ENCODE results near the gene EPHA1. TPM values are rescaled to one million over a fixed set of nuclear protein-coding genes. Genes with fewer than 3 reads are reported as not detected.

Gene EPHA1
- polyA plus RNA-seq, 1 of the 3 experiments (the other 2 are of a cell fraction) = 0.49 TPM

DNA sequence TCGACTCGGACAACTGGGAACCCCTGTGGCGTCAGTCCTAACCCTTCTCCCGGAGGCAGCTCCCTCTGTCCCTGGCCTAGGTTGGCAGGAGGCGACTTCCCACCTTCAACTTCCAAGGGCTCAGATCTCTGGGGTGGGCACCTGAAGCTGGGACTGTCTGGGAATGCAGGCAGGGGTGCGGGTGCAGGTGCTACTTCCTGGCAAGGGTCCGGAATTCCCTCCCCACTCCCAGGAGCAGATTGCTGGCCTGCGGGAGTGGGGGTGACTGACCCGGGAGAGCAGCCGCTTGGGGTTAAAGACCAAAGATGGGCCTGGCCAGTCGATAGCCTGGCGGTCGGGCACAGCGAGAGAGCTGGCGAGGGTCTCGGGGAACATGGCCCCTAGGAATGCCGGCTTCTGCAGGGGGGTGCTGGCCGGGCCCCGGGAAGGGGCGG lies 387 bp downstream of the EPHA1 start (continued):
- no peak for TF ChIP-seq SMC3 (IDR thresholded peaks at IDR 0.05; ENCODE audit: low read depth, low read length)
- TF ChIP-seq RCOR1 (IDR thresholded peaks at IDR 0.05; ENCODE audit: low read length) = no peak
- TF ChIP-seq RAD21 (IDR thresholded peaks at IDR 0.05; ENCODE audit: low read length) = no peak
- TF ChIP-seq FOXM1 (IDR thresholded peaks at IDR 0.05; ENCODE audit: low read depth) = no peak
- no peak for TF ChIP-seq CHD2 (IDR thresholded peaks at IDR 0.05; ENCODE audit: low read length, partially characterized antibody)
- TF ChIP-seq TCF12 (IDR thresholded peaks at IDR 0.05) = no peak
- TF ChIP-seq RXRA (IDR thresholded peaks at IDR 0.05; ENCODE audit: borderline replicate concordance, low read depth) = no peak
- TF ChIP-seq GABPA (IDR thresholded peaks at IDR 0.05; ENCODE audit: low read depth) = no peak

DNA sequence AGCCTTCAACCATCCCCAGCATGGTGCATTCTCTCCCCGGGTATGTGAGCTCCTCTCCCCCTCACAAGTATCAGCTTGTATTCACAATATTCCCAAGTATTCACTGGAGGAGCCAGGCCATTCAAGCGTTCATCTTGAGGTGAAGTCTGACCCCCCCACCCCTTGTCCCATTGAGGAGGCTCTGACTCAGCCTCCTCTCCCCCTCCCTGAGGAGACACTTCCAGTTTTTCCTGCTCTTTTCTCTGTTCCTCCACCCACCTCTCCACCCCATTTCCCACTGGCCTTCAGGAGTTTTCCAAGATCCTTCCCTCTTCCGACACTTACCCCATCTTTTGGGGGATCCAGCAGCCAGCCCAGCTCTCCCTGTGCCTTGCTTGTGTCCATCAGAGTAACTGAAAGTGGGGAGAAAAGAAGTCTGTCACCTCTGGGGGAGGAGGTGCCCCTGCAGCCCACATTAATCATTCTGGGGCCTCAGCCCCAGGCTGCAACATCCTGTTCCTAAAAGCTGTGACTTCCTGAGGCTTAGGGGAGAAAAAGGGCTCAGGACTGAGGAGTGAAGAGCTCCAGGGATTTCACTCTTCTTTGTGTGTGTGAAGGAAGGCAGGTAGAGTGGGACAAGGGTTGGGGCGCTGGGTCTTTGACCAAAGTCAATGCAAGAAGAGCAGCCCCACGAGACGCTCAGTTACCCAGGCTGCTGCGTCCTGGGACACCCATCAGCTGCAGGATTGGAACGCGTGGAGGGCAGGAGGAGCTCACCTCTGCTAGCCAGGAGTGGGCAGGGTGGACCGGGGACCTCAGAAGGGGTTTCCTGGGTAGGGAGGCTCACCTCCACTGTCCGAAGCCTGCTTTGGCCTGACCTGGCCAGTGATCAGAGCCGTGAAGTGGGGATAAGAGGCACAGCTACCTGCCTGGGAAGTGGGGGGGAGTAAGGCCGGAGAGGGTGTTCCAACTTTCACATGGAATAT lies 1.1 kb downstream of the EPHA1 start:
- H3F3A ChIP-seq (replicated peaks; ENCODE audit: insufficient read depth) = no peaks in the 10 kb centered on the region
- no peak overlapping the region for H3K4me3 ChIP-seq (ENCODE audit: low read depth in 2 of 2, low read length in 1 of 2)
- H4K20me1 ChIP-seq (ENCODE audit: insufficient read depth) = no peaks in the 10 kb centered on the region
- no peak overlapping the region for H3K27ac ChIP-seq (ENCODE audit: low read depth in 2 of 2, low read length in 1 of 2)
- no peak overlapping the region; the same call in 1 of the 2 replicates for H3K9ac ChIP-seq
- peak overlapping the region; percentile 61 for H3K4me2 ChIP-seq
- H3K27me3 ChIP-seq (ENCODE audit: insufficient read depth) = no peaks in the 10 kb centered on the region
- 83% methylated on average over 12 of the region's 13 CpGs for WGBS (ENCODE audit: low lambda C conversion rate)
- H3K36me3 ChIP-seq (replicated peaks in 1 of 2; ENCODE audit: control insufficient read depth in 1 of 2, insufficient read depth in 2 of 2, low read length in 1 of 2) = no peaks in the 10 kb centered on the region
- peaks cover 4 to 23% of the 10 kb centered on the region in 2 experiments; a peak in 3 of 4 replicates for H3K4me1 ChIP-seq (ENCODE audit: control insufficient read depth in 1 of 2, insufficient read depth in 2 of 2, low read depth in 1 of 2, low read length in 1 of 2)
- no peaks in the 10 kb centered on the region for H3K9me3 ChIP-seq
- H2AFZ ChIP-seq (ENCODE audit: low read depth) = peak overlapping the region; percentile 85; the same call in 1 of the 2 replicates
- H3K9me2 ChIP-seq = no peaks in the 10 kb centered on the region
- ChIA-PET POLR2A (no interaction called here), CTCF (interaction anchor here (1.2 to 8.8 kb wide), 6 partner anchors 8 to 192 kb away, joined by 3 to 68 read pairs (median 8); partner anchors contain the start of genes GSTK1 and ZYX)
- TF ChIP-seq, protein P1, sequence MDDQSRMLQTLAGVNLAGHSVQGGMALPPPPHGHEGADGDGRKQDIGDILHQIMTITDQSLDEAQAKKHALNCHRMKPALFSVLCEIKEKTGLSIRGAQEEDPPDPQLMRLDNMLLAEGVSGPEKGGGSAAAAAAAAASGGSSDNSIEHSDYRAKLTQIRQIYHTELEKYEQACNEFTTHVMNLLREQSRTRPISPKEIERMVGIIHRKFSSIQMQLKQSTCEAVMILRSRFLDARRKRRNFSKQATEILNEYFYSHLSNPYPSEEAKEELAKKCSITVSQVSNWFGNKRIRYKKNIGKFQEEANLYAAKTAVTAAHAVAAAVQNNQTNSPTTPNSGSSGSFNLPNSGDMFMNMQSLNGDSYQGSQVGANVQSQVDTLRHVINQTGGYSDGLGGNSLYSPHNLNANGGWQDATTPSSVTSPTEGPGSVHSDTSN (IDR thresholded peaks at IDR 0.05) = peak; percentile 35; the same call in 1 of the 2 replicates
- TF ChIP-seq TCF12 (IDR thresholded peaks at IDR 0.05) (no peak), NRF1 (IDR thresholded peaks at IDR 0.05; ENCODE audit: low read depth, low read length) (no peak), CHD2 (IDR thresholded peaks at IDR 0.05; ENCODE audit: low read length, partially characterized antibody) (no peak)
- TF ChIP-seq, protein P2, sequence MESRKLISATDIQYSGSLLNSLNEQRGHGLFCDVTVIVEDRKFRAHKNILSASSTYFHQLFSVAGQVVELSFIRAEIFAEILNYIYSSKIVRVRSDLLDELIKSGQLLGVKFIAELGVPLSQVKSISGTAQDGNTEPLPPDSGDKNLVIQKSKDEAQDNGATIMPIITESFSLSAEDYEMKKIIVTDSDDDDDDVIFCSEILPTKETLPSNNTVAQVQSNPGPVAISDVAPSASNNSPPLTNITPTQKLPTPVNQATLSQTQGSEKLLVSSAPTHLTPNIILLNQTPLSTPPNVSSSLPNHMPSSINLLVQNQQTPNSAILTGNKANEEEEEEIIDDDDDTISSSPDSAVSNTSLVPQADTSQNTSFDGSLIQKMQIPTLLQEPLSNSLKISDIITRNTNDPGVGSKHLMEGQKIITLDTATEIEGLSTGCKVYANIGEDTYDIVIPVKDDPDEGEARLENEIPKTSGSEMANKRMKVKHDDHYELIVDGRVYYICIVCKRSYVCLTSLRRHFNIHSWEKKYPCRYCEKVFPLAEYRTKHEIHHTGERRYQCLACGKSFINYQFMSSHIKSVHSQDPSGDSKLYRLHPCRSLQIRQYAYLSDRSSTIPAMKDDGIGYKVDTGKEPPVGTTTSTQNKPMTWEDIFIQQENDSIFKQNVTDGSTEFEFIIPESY (IDR thresholded peaks at IDR 0.05; ENCODE audit: borderline replicate concordance, low read depth) = no peak
- no peak for DNase-seq
- H3K79me2 ChIP-seq (ENCODE audit: insufficient read depth) = no peaks in the 10 kb centered on the region
